Left cardiac atrium (tissue), 4 donors: ENCODE measurements around the gene NEDD4L. TPM values are rescaled to one million over a fixed set of nuclear protein-coding genes. Genes with fewer than 3 reads are reported as not detected.
"Not testable (repeated sequence)": the region's sequence is repeated elsewhere in the genome, so short reads cannot be mapped to it uniquely, and the experiment has no call there.

Source experiments
- ATAC-seq, 2 donors: fragments of 200-7000 bp; cut with Tn5 transposase; one replicate each; pipeline ENCODE4 v1.9.1; 2020; ENCODE audit warnings: mild to moderate bottlenecking in 2 of 2, moderate library complexity in 2 of 2
- DNase-seq: peaks from one replicate; pipeline ENCODE4 v3.0.0-alpha.2; 2020
- intact Hi-C, 2 donors: fragments of 100-400 bp; cut with DNase I; formaldehyde crosslinking; loops; one replicate each; pipeline versions ENCODE4 v1.14.1 to v1.15.1; 2022 to 2023
- total RNA-seq, 2 donors: library from RNA; stranded (reverse); fragmentation: NEBNext Ultra II Directional; extraction: Animal tissue kit (Norgen Biotek cat#: 25700); gene quantifications; one replicate each; pipeline ENCODE4 v1.2.1, GENCODE V29; 2021
- donor health status: DM: no; HTN: yes; CAD: no.
- donor health status: DM: no; HTN: yes; CAD: no; lungs with severe emphysema.
- donor health status: DM: yes; HTN: yes; CAD: no.
- donor health status: Dilated cardiomyopathy.

Gene NEDD4L
- total RNA-seq, 2 donors from 2014 or later = 64.9 to 98.2 TPM

- DNase-seq (no peak), ATAC-seq (no peak)
- intact Hi-C loops = no loop called here
Measured at GRCh38 chr18:58375051-58375450, 331.0 kb downstream of the NEDD4L start.

DNA sequence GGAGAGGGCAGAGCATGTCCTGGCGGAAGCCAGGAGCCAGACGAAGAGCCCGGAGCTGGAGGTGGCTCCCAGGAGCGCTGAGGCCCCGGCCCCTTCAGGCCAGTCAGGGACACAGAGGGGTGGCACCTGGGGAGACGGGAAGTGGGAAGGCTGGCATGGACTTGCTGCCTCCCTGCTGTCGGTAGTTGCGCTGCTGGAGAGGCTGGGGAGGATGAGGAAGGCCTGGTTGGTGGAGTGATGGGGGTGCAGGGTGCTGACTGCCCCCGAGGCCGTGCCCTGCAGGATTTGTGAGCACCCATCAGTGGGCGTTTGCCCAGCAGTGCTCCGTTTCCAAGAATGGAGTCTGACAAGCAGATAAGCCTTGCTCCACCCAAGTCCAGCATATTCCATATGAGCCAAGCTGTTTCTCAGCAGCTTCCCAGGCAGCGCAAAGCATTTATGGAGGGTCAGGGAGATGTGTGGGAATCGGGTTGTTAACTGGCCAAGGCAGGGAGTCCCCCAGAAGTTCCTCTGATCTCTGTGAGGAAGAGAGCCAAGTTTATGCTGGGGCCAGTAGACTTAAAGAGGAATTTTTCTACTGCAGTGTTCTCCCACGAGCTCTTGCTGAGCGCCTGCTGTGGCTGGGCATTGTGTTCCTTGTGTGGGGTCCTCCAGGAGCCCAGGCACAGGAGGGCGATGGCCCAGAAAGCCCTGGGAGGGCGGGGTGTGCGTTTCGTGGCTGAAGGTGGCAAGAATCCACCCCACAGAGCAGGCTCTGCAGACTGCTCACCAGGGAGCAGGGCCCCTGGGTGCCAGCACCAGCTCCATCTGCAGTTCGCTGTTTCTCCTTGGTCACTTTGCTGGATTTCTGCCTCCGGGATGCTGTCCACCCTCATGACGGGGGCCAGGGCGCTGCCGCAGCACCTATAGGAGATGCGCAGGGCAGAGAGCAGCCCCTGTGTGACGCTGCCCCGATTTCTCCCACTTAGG is 334.7 kb downstream of the NEDD4L start:
- DNase-seq = no peak
- peak; percentile 23 to 31 for ATAC-seq
- intact Hi-C loops = no loop called here

DNA sequence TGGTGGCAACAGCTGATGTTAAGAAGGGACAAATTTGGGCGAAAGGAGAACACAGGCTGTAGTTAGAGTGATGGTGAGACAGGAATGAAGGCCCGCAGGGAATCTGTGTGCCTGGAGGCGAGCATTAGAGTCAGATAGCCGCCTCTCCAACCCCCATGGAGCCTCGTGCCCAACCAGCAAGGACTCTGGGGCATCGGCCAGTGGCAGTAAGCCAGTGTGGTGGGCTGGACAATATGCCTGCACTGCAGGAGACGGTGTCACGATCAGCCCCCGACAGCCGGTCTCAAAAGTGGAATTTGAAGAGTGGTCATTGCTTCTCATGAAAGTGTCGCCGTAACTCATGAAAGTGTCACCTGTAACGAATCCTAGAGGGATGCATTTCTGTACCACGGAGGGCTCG is 335.4 kb downstream of the NEDD4L start:
- intact Hi-C loops = no loop called here
- peak in 1 of 2 donors; percentile 21 for ATAC-seq
- DNase-seq = no peak

DNA sequence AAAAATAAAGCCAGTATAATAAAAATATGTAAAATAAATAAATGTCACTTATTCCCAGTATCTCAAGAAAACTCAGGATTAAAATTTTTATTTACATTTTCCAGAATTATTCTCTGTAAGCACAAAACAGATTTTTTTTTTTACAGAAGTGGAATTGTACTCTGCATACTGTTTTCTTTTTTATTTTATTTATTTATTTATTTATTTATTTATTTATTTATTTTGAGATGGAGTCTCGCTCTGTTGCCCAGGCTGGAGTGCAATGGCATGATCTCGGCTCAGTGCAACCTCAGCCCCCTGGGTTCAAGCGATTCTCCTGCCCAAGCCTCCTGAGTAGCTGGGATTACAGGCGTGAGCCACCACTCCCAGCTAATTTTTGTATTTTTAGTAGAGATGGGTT is 336.1 kb downstream of the NEDD4L start:
- intact Hi-C loops, DNase-seq, ATAC-seq: not testable (repeated sequence)

DNA sequence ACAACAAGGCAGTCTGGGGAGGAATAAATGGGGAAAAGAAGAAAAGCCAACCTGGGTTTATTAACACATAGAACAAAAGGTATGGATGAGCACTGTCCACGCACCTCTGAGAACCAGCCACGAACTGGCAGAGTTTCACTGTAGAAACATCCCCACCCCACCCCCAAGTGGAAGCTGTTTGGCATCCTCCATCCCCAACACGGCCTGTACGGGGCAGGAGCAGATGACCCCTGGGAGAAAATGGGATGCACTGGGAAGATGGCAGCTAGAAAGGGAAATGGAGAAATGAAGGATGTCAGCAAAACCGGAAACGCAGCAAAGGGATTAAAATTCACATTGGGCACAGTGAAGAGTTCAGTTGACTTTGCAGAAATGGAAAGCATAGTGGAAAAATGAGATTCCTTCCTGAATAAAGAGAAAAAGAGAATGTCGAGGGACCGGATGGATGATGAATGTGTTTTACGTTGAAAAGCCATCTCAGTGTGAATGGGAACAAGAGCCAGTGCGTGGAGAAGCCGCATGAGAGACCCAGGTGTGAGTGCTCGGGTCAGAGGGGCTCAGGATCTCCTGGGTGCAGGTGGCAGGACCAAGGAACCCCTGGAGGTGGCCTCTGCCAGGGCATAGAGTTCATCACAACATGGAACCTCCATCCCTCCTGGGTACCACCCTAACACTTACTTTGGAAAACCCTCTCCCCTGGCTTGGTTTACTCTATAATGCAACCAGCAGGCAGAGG is 337.8 kb downstream of the NEDD4L start:
- intact Hi-C loops = no loop called here
- ATAC-seq (no peak), DNase-seq (no peak)

DNA sequence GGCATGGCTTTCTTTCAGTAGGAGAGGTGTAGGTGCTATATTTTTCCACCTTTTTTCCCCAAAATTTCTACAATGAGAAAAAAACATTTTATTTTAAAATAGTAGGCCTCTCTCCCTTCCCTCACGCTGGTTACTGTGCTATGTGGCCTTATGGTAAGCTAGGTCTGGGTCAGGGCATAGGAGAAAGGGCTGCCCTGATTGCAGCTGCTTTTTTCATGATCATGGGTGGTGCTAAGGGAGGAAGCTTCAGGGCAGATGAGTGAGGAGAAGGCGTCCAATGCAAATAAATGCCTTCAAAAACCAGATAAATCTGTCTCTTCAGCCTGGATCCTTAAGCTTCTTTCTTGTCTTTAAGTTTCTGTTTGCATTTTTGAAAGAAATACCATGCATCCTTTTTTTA is 338.4 kb downstream of the NEDD4L start:
- intact Hi-C loops = no loop called here
- ATAC-seq (no peak), DNase-seq (no peak)

DNA sequence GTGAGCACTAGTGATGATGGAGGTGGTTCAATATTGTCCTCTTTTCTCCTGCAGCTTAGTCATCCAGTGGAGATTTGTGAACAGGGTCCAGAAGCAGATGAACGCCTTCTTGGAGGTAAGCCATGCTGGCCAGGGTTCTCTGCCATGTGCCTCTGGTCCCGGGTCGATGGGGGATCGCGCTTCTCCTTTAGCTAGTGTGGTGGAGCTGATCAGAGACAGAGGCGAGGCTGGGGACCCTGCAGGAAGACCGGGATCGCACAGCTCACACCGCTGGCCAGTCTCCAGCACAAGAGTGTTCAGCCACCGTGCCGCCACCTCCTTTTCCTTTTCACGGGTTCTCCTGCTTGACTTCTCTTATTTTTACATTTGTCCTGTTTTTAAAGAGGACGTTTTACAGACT is 341.4 kb downstream of the NEDD4L start:
- ATAC-seq (no peak), DNase-seq (no peak)
- intact Hi-C loops = no loop called here

GRCh38 chr18:58386780-58387179 is 342.8 kb downstream of the NEDD4L start:
- DNase-seq (no peak), ATAC-seq (no peak)
- intact Hi-C loops = no loop called here

- ATAC-seq = no peak
- DNase-seq = no peak
- intact Hi-C loops = no loop called here
Measured at GRCh38 chr18:58387716-58388115, 343.7 kb downstream of the NEDD4L start.

DNA sequence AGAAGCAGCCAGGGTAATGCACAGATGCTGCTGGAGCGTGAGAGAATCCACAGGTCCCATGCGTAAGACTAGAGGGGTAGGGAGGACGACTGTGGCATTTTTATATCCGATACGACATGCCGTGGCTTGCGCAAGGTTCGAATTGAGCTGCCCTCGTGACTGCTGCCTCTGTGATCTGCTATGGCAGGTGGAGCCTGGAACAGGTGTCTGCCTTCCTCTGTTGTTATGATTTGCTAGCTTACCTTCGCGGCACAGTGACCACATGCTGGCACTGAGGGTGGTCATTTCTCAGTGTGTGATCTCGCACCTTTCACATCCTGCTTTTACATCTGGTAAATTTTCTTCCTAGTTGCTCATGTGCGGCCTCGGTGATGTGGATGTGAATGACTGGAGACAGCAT is 344.7 kb downstream of the NEDD4L start:
- ATAC-seq (no peak), DNase-seq (no peak)
- intact Hi-C loops = no loop called here

GRCh38 chr18:58389745-58390144 is 345.7 kb downstream of the NEDD4L start:
- DNase-seq = no peak
- no peak for ATAC-seq
- intact Hi-C loops = no loop called here

DNA sequence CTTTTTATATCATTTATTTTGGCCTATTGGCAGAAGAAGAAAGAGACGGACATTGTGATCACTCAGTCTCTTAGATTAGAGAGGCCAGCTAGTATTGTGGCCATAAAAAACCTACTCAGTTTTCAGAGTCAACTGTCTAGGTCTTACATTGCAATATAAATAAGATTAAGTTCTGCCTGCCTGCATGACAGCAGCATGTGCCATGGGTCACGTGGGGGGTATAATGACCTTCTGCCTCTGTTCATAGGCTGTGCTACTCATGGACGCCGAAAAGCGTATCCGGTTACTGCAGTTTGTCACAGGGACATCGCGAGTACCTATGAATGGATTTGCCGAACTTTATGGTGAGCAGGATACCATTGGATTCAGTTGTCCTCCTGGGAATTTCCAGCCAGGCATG is 346.4 kb downstream of the NEDD4L start:
- ATAC-seq (no peak), DNase-seq (no peak)
- intact Hi-C loops = no loop called here

DNA sequence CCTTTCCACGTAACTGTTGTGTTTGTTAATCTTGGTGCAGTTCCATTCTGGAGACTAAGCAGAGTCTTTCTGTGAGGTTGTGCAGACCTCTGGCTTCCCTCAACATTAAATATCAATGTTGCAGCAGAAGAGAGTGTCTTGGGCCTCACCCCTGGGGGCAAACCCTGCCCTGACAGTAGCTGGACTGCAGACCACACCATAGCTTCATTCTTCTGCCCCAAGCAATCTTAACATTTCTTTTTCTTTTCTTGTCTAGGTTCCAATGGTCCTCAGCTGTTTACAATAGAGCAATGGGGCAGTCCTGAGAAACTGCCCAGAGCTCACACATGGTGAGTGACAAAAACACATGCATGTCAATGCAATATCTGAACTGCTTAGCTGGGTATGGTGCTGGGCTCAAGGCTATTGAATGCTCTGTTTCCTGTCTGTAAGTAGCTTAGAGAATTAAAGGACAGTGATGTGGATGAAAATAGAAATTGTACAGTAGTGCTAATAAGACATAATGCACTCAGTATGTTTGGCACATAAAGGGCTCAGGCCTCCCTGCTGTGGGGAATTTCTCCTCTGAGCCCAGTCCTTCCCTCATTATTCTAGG is 347.3 kb downstream of the NEDD4L start:
- DNase-seq (no peak), ATAC-seq (no peak)
- intact Hi-C loops = no loop called here

DNA sequence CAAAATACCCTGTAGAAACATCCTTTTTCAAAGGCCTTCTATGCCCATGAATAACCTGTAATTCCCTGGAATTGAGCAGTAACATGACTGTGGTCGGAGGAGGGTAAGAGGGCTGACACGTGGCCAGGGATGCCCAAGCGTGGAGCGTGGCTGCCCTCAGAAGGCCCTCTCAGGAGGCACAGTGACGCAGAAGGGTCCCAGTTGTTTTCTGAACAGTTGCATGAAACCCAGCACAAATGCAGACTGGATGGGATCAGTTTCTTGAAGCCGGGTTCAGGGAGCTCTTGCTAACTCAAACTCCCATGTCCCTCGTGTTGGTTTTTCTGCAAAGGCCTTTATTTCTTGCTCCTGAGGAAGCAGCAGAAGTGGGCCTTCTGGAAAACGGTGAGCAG is 347.9 kb downstream of the NEDD4L start:
- no peak for DNase-seq
- peak in 1 of 2 donors; percentile 10 for ATAC-seq
- intact Hi-C loops = no loop called here

DNA sequence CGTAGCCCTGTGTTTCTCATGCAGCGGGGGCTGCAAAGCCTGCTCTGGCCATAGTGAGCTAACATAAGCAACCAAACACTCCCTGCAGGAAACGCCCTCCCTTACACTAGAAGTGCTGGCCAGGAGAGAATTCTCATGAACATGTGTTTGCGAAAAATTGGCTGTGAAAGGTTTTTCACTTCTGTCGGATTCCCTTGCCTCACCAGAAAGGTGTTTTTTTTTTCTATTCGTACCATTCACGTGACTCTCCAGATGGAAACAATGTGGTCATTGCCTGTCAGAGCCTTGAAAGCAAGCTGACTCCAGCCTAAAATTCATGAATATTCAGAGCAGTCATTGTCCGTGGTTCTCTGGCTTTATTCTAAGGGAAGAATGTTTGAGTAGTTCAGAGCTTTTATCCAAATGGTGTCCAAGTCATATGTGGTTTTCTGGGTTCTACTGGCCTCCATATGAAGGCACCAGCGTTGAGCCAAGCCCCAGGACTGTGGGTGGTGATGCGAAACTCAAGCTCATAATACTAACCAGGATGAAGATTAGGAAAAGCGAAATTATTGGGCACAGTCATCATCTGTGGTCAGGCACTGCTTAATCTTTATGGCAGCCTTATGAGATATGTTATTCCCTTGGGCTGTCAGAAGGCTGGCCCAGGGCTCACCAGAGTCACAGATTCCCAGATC is 348.4 kb downstream of the NEDD4L start:
- DNase-seq (no peak), ATAC-seq (peak; percentile 25 to 69)
- intact Hi-C loops = no loop called here

- DNase-seq (no peak), ATAC-seq (no peak)
- intact Hi-C loops = no loop called here
Measured at GRCh38 chr18:58393295-58393694, 349.3 kb downstream of the NEDD4L start.

- intact Hi-C loops = no loop called here
- peak in 1 of 2 donors; percentile 68 for ATAC-seq
- no peak for DNase-seq
Measured at GRCh38 chr18:58394046-58394445, 350.0 kb downstream of the NEDD4L start.

DNA sequence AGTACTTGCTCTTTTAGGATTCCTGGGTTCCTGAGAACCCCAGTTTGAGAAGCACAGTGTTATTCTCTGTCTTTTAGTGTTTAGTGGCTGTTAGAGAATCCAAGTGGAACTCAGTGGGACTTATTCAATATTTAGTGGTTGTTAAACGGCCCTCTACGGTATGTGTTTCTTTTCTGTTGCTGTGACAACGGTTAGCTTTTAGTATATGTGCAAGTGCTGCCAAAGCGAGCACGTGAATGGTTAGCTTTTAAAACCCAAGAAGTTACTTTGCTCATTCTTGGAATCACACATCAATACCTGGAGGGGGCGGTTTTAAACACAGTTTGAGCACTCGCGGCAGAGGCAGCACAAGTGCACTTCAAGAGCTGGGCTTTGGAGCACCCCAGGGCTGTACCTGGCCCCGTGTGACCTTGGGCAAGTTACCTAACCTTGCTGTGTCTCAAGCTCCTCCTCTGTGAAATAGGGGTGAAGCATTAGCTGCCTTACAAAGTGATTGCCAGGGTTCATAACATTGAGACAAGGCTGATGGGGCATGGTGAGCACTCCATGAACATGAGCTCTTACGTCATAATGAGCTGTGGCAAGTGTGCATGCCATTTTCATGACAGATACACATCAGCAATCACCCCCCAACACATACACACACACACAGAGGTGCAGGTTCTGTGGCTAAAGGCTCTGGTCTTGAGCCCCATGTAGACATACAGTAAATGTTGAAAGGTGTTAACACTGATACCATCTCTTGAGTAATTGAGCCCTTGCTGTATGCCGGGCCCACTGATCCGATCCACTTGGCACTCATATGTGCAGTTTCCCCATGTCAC is 350.8 kb downstream of the NEDD4L start:
- intact Hi-C loops = no loop called here
- no peak for DNase-seq
- ATAC-seq = peak in 1 of 2 donors; percentile 10

DNA sequence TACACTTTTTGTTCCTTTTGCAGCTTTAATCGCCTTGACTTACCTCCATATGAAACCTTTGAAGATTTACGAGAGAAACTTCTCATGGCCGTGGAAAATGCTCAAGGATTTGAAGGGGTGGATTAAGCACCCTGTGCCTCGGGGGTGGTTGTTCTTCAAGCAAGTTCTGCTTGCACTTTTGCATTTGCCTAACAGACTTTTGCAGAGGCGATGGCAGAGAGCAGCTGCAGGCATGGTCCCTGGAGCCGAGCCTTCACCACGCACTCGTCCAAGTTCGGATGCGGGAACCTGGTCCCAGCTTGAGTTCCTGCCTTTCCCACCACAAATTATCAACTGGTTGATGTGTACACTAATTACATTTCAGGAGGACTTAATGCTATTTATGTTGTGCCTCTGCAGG is 352.1 kb downstream of the NEDD4L start:
- no peak for ATAC-seq
- intact Hi-C loops = no loop called here
- DNase-seq = no peak
